GM18505 (cell line): ENCODE results near the gene SLC5A2.
"Not testable (repeated sequence)": the region's sequence is repeated elsewhere in the genome, so short reads cannot be mapped to it uniquely, and the experiment has no call there.

ENCODE experiments used
- ATAC-seq: cut with Tn5 transposase; IDR thresholded peaks from one replicate; pipeline ENCODE4 v1.9.1; 2021; ENCODE audit not compliant: unreplicated experiment
- POLR2A ChIP-seq: IDR thresholded peaks from 4 replicates; pipeline ENCODE4 v1.6.1; 2011; ENCODE audit warnings: borderline replicate concordance; ENCODE audit not compliant: insufficient read depth, insufficient read length; ENCODE audit errors: extremely low read depth

The SLC5A2 gene

GRCh38 chr16:31476303-31477219, 6.4 kb upstream of the SLC5A2 start:
- no peak for TF ChIP-seq POLR2A
- peak; percentile 62 for ATAC-seq

GRCh38 chr16:31477220-31478216, 5.4 kb upstream of the SLC5A2 start:
- peak; percentile 29 for ATAC-seq

GRCh38 chr16:31478956-31479355, 4.0 kb upstream of the SLC5A2 start:
- no peak for TF ChIP-seq POLR2A
- no peak for ATAC-seq

More at GRCh38 chr16:31477220-31478216, 5.4 kb upstream of the SLC5A2 start:
- no peak for TF ChIP-seq POLR2A

- TF ChIP-seq POLR2A = no peak
Measured at GRCh38 chr16:31479751-31480150, 3.2 kb upstream of the SLC5A2 start.

GRCh38 chr16:31480851-31481536, 1.9 kb upstream of the SLC5A2 start:
- no peak for ATAC-seq
- no peak for TF ChIP-seq POLR2A

More at GRCh38 chr16:31479751-31480150, 3.2 kb upstream of the SLC5A2 start:
- ATAC-seq = no peak

GRCh38 chr16:31484048-31484447, 1.1 kb downstream of the SLC5A2 start:
- not testable (repeated sequence) for ATAC-seq

- no peak for ATAC-seq
- TF ChIP-seq POLR2A = no peak
Measured at GRCh38 chr16:31484491-31485171, 1.7 kb downstream of the SLC5A2 start.

- no peak for TF ChIP-seq POLR2A
Measured at GRCh38 chr16:31485571-31485970, 2.6 kb downstream of the SLC5A2 start.

GRCh38 chr16:31486045-31486444, 3.1 kb downstream of the SLC5A2 start:
- TF ChIP-seq POLR2A = no peak
- ATAC-seq = no peak

More at GRCh38 chr16:31485571-31485970, 2.6 kb downstream of the SLC5A2 start:
- no peak for ATAC-seq

GRCh38 chr16:31487071-31487719, 4.3 kb downstream of the SLC5A2 start:
- TF ChIP-seq POLR2A = no peak
- no peak for ATAC-seq

GRCh38 chr16:31487720-31488467, 5.0 kb downstream of the SLC5A2 start:
- TF ChIP-seq POLR2A = no peak
- ATAC-seq = peak; percentile 83
